PC-9 (cell line): Measurements from ENCODE around the gene FBLIM1.

Experiments used
- EZH2 ChIP-seq: fragments of 200-600 bp; sonication (generic); IDR thresholded peaks from 2 replicates; pipeline ENCODE4 v1.8.0; 2017; ENCODE audit warnings: antibody characterized with exemption, low read depth
- TF ChIP-seq, protein P1 (sequence below): fragments of 200-600 bp; sonication (generic); conservative IDR thresholded peaks from 2 replicates; pipeline ENCODE4 v1.6.1; 2017; ENCODE audit warnings: mixed run types, antibody characterized with exemption, mild to moderate bottlenecking, moderate library complexity

DNA sequence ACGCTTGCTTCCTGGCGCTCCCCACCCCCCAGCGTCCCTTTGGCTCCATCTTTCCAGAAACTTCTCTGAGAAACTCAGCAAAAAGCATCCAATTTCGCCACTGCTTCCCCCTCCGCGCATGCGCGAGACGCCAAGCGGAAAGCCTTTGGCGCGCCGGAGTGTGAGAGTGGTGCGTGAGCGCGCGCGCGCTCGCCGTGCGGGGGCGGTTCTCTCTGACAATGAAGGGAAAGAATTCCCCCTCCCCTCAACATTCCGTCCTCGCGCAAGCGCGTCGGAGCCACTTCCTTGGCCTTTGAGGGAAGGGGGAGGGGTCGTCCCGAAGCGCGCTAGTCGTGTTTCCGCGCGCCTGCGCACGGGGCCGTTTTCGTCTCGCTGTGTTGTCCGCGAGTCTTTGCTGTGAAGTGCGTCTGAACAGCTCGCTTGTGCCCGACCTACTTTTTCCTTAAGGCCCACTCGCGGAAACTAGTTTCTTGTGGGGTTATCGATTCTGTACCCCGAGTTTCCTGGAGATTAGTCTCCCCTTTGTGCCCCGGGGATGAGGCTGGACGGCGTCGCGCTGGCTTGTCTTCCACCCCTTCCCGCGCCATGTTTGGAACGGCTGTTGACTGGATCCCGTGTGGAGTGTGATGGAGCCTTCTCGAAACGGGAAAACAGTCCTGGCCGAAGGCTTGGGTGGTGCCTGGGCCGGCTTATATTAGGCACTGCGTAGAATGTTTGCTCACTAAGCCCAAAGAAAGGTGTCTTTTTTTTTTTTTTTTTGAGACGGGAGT, 77.3 kb downstream of the FBLIM1 start:
- TF ChIP-seq, protein P1, sequence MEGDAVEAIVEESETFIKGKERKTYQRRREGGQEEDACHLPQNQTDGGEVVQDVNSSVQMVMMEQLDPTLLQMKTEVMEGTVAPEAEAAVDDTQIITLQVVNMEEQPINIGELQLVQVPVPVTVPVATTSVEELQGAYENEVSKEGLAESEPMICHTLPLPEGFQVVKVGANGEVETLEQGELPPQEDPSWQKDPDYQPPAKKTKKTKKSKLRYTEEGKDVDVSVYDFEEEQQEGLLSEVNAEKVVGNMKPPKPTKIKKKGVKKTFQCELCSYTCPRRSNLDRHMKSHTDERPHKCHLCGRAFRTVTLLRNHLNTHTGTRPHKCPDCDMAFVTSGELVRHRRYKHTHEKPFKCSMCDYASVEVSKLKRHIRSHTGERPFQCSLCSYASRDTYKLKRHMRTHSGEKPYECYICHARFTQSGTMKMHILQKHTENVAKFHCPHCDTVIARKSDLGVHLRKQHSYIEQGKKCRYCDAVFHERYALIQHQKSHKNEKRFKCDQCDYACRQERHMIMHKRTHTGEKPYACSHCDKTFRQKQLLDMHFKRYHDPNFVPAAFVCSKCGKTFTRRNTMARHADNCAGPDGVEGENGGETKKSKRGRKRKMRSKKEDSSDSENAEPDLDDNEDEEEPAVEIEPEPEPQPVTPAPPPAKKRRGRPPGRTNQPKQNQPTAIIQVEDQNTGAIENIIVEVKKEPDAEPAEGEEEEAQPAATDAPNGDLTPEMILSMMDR = no peak
- no peak for TF ChIP-seq EZH2
